DND-41 (cell line): Measurements from ENCODE around the gene CARD19.

ENCODE experiments used
- ATAC-seq: fragments of 200-7000 bp; cut with Tn5 transposase; 3 replicates; pipeline ENCODE4 v1.9.1; 2021; ENCODE audit warnings: low read depth; ENCODE audit not compliant: insufficient read depth
- DNase-seq: peaks from one replicate; pipeline ENCODE4 v3.0.0-alpha.2; 2020
- H2AFZ ChIP-seq: 2 replicates; pipeline ENCODE4 v1.6.0; 2012; ENCODE audit warnings: low read depth, low read length
- H3K27ac ChIP-seq: 2 replicates; pipeline ENCODE4 v1.5.1; 2012; ENCODE audit warnings: low read length, inconsistent platforms
- H3K27me3 ChIP-seq: fragments of 200-600 bp; sonication (generic); 2 replicates; pipeline ENCODE4 v1.6.0; 2012; ENCODE audit warnings: low read length, mild to moderate bottlenecking, inconsistent platforms; ENCODE audit not compliant: insufficient read depth, poor library complexity
- H3K36me3 ChIP-seq: 2 replicates; pipeline ENCODE4 v1.5.1; 2012; ENCODE audit warnings: low read length, inconsistent platforms; ENCODE audit not compliant: insufficient read depth
- H3K4me1 ChIP-seq: 2 replicates; pipeline ENCODE4 v1.5.1; 2012; ENCODE audit warnings: mild to moderate bottlenecking, low read length; ENCODE audit not compliant: insufficient read depth
- H3K4me2 ChIP-seq: 2 replicates; pipeline ENCODE4 v1.6.0; 2012; ENCODE audit warnings: mild to moderate bottlenecking, moderate library complexity, low read length, inconsistent platforms; ENCODE audit not compliant: insufficient read depth
- H3K4me3 ChIP-seq, 2 experiments: fragments of 200-600 bp in 1 of 2; shearing (Covaris generic) in 1 of 2; 2 replicates each; pipeline ENCODE4 v1.5.1; 2012 to 2016; ENCODE audit warnings: inconsistent platforms in 2 of 2, low read length in 2 of 2, mild to moderate bottlenecking in 2 of 2, low read depth in 1 of 2, moderate library complexity in 1 of 2
- H3K79me2 ChIP-seq: 2 replicates; pipeline ENCODE4 v1.6.0; 2012; ENCODE audit warnings: low read length, inconsistent platforms; ENCODE audit not compliant: insufficient read depth
- H3K9ac ChIP-seq: 2 replicates; pipeline ENCODE4 v1.6.0; 2012; ENCODE audit warnings: low read depth, mild to moderate bottlenecking, inconsistent platforms, low read length, moderate library complexity
- H3K9me3 ChIP-seq: 2 replicates; pipeline ENCODE4 v1.5.1; 2012; ENCODE audit warnings: low read length, moderate library complexity, mild to moderate bottlenecking, inconsistent platforms; ENCODE audit not compliant: insufficient read depth, severe bottlenecking
- H4K20me1 ChIP-seq: 2 replicates; pipeline ENCODE4 v1.6.0; 2012; ENCODE audit warnings: low read length; ENCODE audit not compliant: insufficient read depth
- CTCF ChIP-seq: IDR thresholded peaks from 2 replicates; pipeline ENCODE4 v1.5.1; 2012; ENCODE audit warnings: borderline replicate concordance, low read length, moderate library complexity, mild to moderate bottlenecking; ENCODE audit not compliant: poor library complexity, severe bottlenecking; ENCODE audit errors: extremely low read depth
- EZH2 ChIP-seq: IDR thresholded peaks from 3 replicates; pipeline ENCODE4 v1.6.1; 2012; ENCODE audit warnings: borderline replicate concordance, low read depth, mild to moderate bottlenecking, moderate library complexity, low read length, inconsistent platforms; ENCODE audit not compliant: severe bottlenecking

Gene CARD19

GRCh38 chr9:93131599-93132286 lies 35.7 kb downstream of the CARD19 start:
- H3K4me2 ChIP-seq: no peak overlapping the region
- no peaks in the 10 kb centered on the region for H3K9me3 ChIP-seq
- no peak for ATAC-seq
- no peaks in the 10 kb centered on the region for H3K36me3 ChIP-seq
- peaks cover 30% of the 10 kb centered on the region for H3K4me1 ChIP-seq
- H3K27me3 ChIP-seq: no peaks in the 10 kb centered on the region
- H2AFZ ChIP-seq: no peak overlapping the region
- no peak overlapping the region for H3K9ac ChIP-seq
- no peak overlapping the region for H3K27ac ChIP-seq
- H3K4me3 ChIP-seq: no peak overlapping the region
- H4K20me1 ChIP-seq: peaks cover 22% of the 10 kb centered on the region
- DNase-seq: no peak
- TF ChIP-seq CTCF (no peak), EZH2 (no peak)
- H3K79me2 ChIP-seq: peaks cover 10% of the 10 kb centered on the region; the same call in 1 of the 2 replicates

GRCh38 chr9:93132287-93132927 lies 36.4 kb downstream of the CARD19 start:
- Histone ChIP-seq H3K27me3 (no peaks in the 10 kb centered on the region), H3K9me3 (no peaks in the 10 kb centered on the region), H3K27ac (no peak overlapping the region), H3K4me1 (peaks cover 30% of the 10 kb centered on the region), H2AFZ (no peak overlapping the region), H3K79me2 (peaks cover 10% of the 10 kb centered on the region; the same call in 1 of the 2 replicates), H3K4me3 (peak overlapping the region in 1 of 2 experiments; percentile 89; a peak in 1 of 4 replicates), H3K4me2 (peak overlapping the region; percentile 78), H3K9ac (no peak overlapping the region), H4K20me1 (peaks cover 22% of the 10 kb centered on the region), H3K36me3 (no peaks in the 10 kb centered on the region)
- DNase-seq (no peak), ATAC-seq (no peak)
- TF ChIP-seq CTCF: no peak

- peak overlapping the region; percentile 61; the same call in 1 of the 2 replicates for H3K27ac ChIP-seq
- peak overlapping the region; percentile 94 for H2AFZ ChIP-seq
- peaks cover 10% of the 10 kb centered on the region; the same call in 1 of the 2 replicates for H3K79me2 ChIP-seq
- no peaks in the 10 kb centered on the region for H3K9me3 ChIP-seq
- peak overlapping the region; percentile 58 to 89 for H3K4me3 ChIP-seq
- ATAC-seq: no peak
- TF ChIP-seq CTCF (no peak), EZH2 (no peak)
- DNase-seq: no peak
- peaks cover 30% of the 10 kb centered on the region for H3K4me1 ChIP-seq
- no peaks in the 10 kb centered on the region for H3K27me3 ChIP-seq
- no peaks in the 10 kb centered on the region for H3K36me3 ChIP-seq
- H3K9ac ChIP-seq: peak overlapping the region; percentile 76
- peak overlapping the region; percentile 78 for H3K4me2 ChIP-seq
- peaks cover 22% of the 10 kb centered on the region for H4K20me1 ChIP-seq
Observed at GRCh38 chr9:93132946-93133680, 37.1 kb downstream of the CARD19 start.
